ES-I3 (cell line): ENCODE measurements around the gene LRRC8C.

ENCODE experiments used
- H3K36me3 ChIP-seq: 2 replicates; pipeline ENCODE4 v1.6.1; 2013; ENCODE audit warnings: mild to moderate bottlenecking, low read length, control low read depth, moderate library complexity; ENCODE audit not compliant: insufficient read depth
- H3K4me1 ChIP-seq: 2 replicates; pipeline ENCODE4 v1.6.1; 2013; ENCODE audit warnings: mild to moderate bottlenecking, control low read depth, low read length; ENCODE audit not compliant: insufficient read depth
- H3K9ac ChIP-seq: 2 replicates; pipeline ENCODE4 v1.6.1; 2013; ENCODE audit warnings: low read depth, mild to moderate bottlenecking, low read length, moderate library complexity
- H3K9me3 ChIP-seq: 2 replicates; pipeline ENCODE4 v1.6.1; 2013; ENCODE audit warnings: mild to moderate bottlenecking, low read length, moderate library complexity; ENCODE audit not compliant: control insufficient read depth, insufficient read depth

LRRC8C gene

GRCh38 chr1:89666640-89667039 lies 33.7 kb downstream of the LRRC8C start:
- H3K9ac ChIP-seq: no peak overlapping the region
- H3K4me1 ChIP-seq: no peaks in the 10 kb centered on the region
- no peaks in the 10 kb centered on the region for H3K9me3 ChIP-seq
- no peaks in the 10 kb centered on the region for H3K36me3 ChIP-seq

- Histone ChIP-seq H3K36me3 (no peaks in the 10 kb centered on the region), H3K9me3 (no peaks in the 10 kb centered on the region), H3K4me1 (no peaks in the 10 kb centered on the region), H3K9ac (no peak overlapping the region)
These were observed 34.8 kb downstream of the LRRC8C start for GRCh38 chr1:89667691-89668090.

- no peaks in the 10 kb centered on the region for H3K9me3 ChIP-seq
These were observed 36.0 kb downstream of the LRRC8C start for GRCh38 chr1:89668961-89669360.

DNA sequence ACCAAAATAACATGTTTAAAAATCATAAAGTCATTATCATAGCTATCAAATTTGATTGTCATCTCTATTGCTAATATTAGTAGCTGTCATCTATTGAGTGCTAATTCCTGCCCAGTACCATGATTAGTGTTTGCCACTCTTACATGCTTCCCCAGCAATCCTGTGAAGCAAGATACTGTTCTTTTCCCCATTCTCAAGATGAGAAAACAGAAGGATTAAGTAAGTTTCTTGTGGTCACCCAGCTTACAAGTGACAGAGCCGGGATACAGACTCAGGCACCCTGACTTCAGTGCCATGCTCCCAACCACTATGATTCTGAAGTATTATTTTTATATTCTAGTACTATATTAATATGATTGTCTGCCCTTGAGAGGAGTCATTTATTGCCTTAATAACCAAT lies 36.5 kb downstream of the LRRC8C start:
- no peaks in the 10 kb centered on the region for H3K4me1 ChIP-seq
- H3K36me3 ChIP-seq: no peaks in the 10 kb centered on the region
- no peaks in the 10 kb centered on the region for H3K9me3 ChIP-seq
- no peak overlapping the region for H3K9ac ChIP-seq

More at GRCh38 chr1:89668961-89669360, 36.0 kb downstream of the LRRC8C start:
- no peak overlapping the region for H3K9ac ChIP-seq
- no peaks in the 10 kb centered on the region for H3K36me3 ChIP-seq
- no peaks in the 10 kb centered on the region for H3K4me1 ChIP-seq

DNA sequence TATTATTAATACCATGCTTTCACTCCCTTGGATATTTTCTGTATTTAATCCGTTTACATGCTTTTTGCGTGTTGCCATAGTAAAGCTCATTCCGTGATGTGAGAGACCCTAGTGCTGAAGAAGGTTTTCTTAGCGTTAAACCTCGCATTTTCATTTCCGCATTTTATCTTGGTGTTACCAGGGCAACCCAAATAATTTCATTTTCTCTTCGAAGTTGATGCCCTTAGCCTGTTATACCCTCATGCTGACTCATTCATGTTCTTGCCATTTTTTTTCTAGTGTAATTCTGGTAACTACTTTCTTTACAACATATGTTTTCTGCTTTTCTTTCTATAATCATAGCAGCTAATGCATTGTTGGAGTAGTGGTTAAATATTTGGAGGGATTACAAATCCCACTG lies 37.2 kb downstream of the LRRC8C start:
- no peak overlapping the region for H3K9ac ChIP-seq
- no peaks in the 10 kb centered on the region for H3K36me3 ChIP-seq
- no peaks in the 10 kb centered on the region for H3K4me1 ChIP-seq
- no peaks in the 10 kb centered on the region for H3K9me3 ChIP-seq

DNA sequence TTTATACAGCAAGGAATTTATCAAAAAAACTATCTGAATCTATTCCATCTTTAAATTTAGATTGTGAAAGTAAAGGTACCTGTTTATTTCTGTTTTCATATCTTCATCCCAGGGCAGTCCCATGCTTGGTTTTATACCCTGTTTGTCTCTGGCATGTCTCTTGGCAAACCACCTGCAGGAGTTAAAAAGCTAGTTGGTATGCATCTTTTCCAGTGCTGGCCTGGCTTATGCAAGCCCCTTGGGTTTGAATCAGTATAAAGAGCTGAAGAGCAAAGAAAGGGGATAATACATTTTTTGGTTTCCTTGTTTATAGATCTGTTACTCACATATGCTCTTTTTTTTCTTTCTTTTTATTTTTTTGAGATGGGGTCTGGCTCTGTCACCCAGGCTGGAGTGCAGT lies 37.8 kb downstream of the LRRC8C start:
- no peaks in the 10 kb centered on the region for H3K4me1 ChIP-seq
- no peaks in the 10 kb centered on the region for H3K36me3 ChIP-seq
- H3K9me3 ChIP-seq: no peaks in the 10 kb centered on the region
- no peak overlapping the region for H3K9ac ChIP-seq

- Histone ChIP-seq H3K36me3 (no peaks in the 10 kb centered on the region), H3K9ac (no peak overlapping the region), H3K9me3 (no peaks in the 10 kb centered on the region), H3K4me1 (no peaks in the 10 kb centered on the region)
These were observed 39.0 kb downstream of the LRRC8C start for GRCh38 chr1:89671775-89672488.

DNA sequence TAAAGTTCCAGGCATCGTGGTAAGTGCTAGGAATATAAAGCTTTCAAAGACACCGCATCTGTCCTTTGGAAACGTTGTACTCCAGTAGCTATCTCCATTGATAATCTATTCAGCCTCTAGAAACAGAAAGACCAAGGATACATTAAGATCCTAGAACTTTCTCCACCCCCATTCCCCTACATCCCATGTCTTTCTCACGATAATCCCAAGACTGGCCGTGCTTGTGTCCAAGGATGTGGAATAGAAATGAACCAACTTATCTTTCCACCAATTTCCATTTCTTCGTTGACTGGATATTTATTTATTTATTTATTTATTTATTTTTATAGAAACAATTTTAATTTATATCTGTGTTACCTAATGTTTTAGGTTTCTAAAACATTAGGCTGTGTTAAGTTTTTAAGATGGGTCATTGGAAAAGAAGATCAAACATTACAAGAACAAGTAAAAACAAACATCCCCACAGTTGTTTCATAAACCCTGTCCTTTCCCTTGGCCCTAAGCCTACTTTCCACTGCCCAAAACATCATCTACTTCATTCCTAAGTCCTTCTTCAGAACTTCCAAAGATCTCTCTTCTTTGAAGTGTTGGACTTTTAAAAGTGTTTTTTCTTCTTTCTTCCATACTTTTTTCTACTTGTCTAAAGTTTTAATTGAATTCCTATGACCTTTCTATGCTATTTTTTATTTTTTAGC lies 39.7 kb downstream of the LRRC8C start:
- Histone ChIP-seq H3K36me3 (no peaks in the 10 kb centered on the region), H3K4me1 (no peaks in the 10 kb centered on the region), H3K9me3 (no peaks in the 10 kb centered on the region), H3K9ac (no peak overlapping the region)

GRCh38 chr1:89673251-89673650 lies 40.3 kb downstream of the LRRC8C start:
- H3K36me3 ChIP-seq: no peaks in the 10 kb centered on the region
- H3K9ac ChIP-seq: no peak overlapping the region
- H3K4me1 ChIP-seq: no peaks in the 10 kb centered on the region
- H3K9me3 ChIP-seq: no peaks in the 10 kb centered on the region

- H3K9me3 ChIP-seq: peaks cover 6% of the 10 kb centered on the region; the same call in 1 of the 2 replicates
These were observed 42.8 kb downstream of the LRRC8C start for GRCh38 chr1:89675677-89676076.

DNA sequence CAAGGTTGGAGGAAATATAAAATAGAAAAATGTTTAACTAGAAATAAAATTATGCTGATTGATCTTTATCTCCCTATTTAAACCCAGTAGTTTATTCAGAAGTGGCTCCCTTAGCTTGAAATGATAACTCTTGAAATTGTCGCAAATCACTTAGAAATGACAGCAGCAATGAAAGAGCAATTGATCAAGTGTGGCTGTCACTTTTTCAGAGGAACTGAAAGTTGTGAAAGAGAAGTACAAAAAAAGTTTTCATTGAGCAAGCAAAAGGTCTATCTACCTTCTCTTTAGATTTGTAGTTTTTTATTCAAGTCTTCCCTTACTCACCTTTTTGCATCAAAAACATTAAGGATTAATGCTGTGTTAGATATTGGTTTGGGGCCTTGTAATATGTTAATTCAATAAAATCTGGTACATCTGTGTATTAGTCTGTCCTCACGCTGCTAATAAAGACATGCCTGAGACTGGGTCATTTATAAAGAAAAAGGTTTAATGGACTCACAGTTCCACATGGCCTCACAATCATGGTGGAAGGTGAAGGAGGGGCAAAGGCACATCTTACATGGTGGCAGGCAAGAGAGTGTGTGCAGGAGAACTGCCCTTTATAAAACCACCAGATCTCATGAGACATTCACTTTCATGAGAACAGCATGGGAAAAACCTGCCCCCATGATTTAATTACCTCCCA lies 48.3 kb downstream of the LRRC8C start:
- Histone ChIP-seq H3K9me3 (peaks cover 6% of the 10 kb centered on the region; the same call in 1 of the 2 replicates), H3K9ac (no peak overlapping the region), H3K36me3 (no peaks in the 10 kb centered on the region), H3K4me1 (no peaks in the 10 kb centered on the region)

More at GRCh38 chr1:89675677-89676076, 42.8 kb downstream of the LRRC8C start:
- Histone ChIP-seq H3K9ac (no peak overlapping the region), H3K36me3 (no peaks in the 10 kb centered on the region), H3K4me1 (no peaks in the 10 kb centered on the region)

- H3K4me1 ChIP-seq: no peaks in the 10 kb centered on the region
- H3K9ac ChIP-seq: no peak overlapping the region
- peaks cover 6% of the 10 kb centered on the region; the same call in 1 of the 2 replicates for H3K9me3 ChIP-seq
- H3K36me3 ChIP-seq: no peaks in the 10 kb centered on the region
These were observed 49.7 kb downstream of the LRRC8C start for GRCh38 chr1:89682611-89683010.

- Histone ChIP-seq H3K4me1 (no peaks in the 10 kb centered on the region), H3K9me3 (no peaks in the 10 kb centered on the region), H3K9ac (no peak overlapping the region), H3K36me3 (no peaks in the 10 kb centered on the region)
These were observed 52.5 kb downstream of the LRRC8C start for GRCh38 chr1:89685461-89685860.

GRCh38 chr1:89686520-89686919 lies 53.6 kb downstream of the LRRC8C start:
- Histone ChIP-seq H3K36me3 (no peaks in the 10 kb centered on the region), H3K9ac (no peak overlapping the region), H3K9me3 (no peaks in the 10 kb centered on the region), H3K4me1 (no peaks in the 10 kb centered on the region)

DNA sequence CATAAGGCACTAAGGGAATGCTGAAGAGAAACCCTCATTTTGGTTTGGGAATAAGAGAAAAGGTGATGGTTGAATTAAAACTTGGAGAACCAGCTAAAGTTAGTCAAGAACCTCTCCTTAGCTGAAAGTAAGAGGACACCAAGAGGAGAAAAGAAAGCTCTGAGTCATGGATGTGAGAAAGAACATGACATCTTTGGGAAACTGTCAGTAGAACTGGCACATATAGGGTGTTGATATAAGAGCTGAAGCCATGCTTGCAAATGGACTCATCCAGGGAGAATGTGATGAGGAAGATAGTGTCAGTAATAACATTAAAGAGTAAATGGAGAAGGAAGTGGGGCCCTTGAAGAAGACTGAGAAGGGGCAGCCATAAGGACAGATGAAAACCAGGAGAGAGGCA lies 54.3 kb downstream of the LRRC8C start:
- Histone ChIP-seq H3K36me3 (no peaks in the 10 kb centered on the region), H3K4me1 (peaks cover under 1% of the 10 kb centered on the region; the same call in 1 of the 2 replicates), H3K9ac (no peak overlapping the region), H3K9me3 (no peaks in the 10 kb centered on the region)
